Activated CD4-positive, CD25-positive, alpha-beta regulatory T cell treated with anti-CD3 and anti-CD28 coated beads, Interleukin-2, amount 50 U/mL, for 72 hours (primary cell): ENCODE data around the gene DIAPH3.

Experiments used
- DNase-seq: peaks from one replicate; pipeline ENCODE4 v3.0.0; 2021

DIAPH3 gene

DNA sequence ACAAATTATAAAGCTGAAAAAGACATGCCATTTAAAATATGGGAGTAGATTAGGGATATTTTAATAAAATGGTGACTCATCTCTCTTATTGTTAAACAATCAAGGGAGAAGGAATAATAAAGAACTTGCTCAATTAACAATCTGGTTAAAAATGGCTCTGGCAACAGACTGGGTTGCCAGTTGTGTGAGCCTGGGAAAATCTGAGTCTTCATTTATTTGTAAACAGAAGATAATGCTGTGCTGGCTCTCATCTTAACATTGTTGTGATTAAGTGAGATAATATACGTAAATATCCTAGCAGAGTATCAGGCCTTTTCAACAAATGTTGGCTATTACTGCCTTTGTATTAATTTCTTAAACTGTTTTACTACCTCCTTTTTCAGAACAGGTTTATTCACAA, 453.3 kb downstream of the DIAPH3 start:
- DNase-seq = no peak

DNA sequence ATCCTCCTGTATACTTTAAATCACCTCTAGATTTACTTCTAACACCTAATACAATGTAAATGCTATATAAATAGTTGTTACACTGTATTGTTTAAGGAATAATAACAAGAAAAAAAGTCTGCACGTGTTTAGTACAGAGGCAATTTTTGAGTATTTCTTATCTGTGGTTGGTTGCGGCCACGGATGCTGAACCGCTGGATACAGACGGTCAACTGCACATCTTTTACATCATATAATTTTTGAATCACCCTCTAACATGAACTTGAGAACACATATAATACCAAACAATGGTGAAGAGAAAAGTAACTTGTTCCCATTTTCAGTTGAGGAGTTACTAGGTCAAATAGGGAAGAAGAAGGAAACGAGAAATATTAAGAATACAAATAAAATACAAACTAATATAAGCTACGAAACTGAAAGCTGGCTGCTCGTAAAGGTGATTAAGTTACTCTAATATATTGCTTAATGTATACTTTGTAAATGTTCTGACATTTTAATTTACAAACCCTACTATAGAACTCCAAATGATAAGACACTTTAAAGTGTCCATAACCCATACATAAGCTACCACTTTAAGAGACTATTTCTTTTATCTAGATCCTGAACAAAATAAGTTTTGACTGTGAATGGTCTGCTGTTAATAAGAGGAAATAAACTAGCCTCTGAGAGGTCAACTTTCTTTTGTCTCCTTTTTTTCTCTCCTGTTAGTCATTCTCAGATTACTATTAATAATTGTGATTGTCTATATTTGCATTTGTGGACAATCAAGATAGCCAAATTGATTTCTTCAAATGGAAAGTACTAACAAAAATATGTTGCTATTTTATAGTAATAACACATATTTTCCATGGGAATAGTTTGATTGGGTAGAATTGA, 457.4 kb downstream of the DIAPH3 start:
- no peak for DNase-seq

DNA sequence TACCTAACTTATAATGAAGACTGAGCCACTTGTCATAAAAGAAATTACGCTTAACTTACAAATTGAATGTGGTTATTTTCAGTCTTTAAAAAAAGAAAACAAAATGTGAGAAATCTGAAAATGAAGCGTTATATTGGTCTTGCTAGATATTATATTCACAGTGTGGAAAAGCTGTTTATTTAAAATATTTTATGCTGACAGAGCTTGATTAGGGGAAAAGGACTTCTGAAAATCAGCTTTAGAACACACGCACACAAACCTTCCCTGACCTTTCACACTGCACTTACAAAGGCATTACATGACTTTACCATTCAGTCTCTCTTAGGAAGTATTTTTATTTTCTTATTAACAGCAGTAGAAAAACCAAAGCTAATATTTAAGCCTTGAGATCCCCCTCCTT, 461.5 kb downstream of the DIAPH3 start:
- DNase-seq = no peak

DNA sequence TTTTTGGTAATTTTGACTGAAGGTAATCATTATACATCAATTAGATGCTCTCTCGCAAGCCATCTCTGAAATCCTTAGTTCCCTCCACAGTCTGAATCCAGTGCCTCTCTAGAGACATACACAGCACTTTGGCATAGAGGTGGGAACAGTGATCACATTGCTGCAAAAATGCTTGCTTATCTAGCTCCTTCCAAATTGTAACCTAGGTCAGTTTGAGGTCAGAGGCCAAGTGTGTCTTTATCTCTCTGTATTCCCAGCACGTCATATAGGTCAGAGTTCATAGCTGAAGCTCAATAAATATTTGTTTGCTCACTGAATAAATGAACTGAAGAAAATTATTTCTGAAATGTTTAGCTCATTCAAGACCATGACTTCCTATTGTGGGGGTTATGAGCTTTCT, 462.5 kb downstream of the DIAPH3 start:
- DNase-seq = no peak

DNA sequence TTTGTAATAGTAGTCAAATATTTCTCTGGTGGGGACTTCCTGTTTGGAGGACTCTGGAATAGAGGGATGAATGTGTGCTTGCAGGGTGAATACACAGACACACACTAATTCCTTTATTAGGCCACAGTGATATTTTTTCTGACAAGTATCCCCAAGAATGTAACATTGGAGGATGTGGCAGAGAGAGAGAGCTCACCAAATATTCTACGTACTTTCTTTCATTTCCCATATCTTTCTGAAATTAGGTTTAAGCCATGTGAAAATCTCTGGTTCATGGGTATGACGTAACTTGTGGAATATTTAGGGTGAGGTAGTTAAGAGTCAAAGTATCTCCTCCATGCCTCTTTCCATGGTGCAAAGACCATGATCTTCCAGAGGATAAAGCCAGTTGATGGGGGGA, 463.4 kb downstream of the DIAPH3 start:
- DNase-seq = no peak

DNA sequence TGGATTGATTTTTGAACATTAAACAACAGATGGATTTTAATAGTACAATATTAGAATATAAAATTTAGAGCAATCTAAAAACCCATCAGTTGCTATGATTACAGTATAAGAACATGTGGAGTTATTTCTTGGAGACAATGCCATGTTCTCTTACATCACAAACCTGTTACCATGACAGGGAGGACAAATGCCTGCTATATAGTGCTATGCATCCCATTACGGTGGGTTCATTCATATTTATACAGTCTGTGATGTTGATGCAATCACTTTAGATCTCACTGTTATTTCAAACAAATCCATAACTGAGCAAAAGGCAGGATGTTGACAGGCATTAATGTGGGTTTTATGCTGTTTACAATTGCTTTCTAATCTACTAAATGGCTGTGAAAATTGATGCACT, 467.5 kb downstream of the DIAPH3 start:
- no peak for DNase-seq

DNA sequence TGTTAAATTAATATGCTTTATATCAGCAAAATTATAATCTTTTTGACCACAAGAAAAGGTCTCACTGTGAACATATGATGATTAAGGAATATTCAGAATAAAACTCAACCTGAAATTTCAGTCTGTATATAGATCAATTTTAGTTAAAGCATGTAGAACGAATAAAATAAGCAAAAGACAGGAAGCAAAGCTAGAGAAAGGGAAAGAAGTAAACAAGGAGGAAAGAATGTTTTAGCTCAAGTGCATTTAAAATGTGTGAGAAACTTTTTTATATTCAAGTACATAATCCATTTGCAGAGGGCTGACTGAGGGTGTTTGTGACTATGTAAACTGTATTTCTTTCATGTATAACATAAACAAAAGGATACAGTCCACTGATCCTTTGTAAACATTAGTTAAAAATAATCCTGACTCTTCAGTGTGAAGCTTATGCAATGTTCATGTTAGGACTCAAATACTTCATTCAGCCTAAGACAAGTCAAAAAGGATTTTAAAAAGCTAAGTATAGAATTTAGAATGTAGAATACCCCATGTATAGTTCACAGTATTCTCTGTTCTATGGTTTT, 472.1 kb downstream of the DIAPH3 start:
- DNase-seq = no peak

DNA sequence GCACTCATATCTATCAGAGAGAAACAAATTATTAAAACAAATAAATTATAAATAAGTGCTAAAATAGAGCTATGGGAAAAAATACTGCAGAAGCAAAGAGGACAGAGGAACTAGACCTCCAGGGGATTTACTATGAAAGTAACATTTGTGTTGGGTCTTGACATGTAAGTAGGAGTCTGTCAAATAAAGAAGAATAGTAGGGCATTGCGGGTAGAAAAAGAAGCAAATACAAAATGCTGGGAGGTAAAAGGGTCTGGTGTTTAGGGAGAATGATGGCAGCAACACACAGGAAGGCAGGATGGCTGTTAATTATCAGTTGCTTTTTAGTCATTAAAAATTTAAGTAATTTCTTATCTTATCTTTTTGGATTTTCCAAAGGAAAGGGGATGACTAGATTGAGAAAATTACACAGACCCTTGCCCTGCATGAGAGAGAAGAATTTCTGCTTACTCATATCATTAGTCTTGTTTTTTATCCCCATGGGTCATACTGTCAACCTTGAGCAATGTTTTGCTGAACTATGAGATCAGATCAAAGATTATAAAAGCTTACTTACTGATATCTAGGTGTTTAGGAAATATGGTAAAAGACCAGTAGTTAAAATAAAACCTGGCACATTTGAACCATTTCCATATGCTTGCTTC, 472.7 kb downstream of the DIAPH3 start:
- no peak for DNase-seq

DNA sequence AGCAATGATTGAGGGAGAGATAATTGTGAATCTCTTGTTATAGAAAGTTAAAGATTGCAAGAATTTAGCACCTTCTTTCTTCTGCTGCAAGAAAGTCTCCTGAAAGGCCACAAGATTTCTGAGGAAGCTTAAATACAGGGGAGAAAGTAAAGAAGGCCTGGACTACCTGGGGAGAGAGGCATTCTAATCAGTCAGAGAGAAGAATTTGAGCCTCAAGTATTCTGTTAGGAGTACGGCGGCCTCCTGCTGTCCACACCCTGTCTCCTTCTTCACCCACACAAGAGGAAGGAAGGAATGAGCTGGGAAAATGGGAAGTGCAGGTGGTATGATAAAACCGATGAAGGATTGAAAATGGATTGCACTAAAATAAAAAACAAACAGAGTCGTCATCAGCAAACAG, 474.7 kb downstream of the DIAPH3 start:
- DNase-seq = no peak

DNA sequence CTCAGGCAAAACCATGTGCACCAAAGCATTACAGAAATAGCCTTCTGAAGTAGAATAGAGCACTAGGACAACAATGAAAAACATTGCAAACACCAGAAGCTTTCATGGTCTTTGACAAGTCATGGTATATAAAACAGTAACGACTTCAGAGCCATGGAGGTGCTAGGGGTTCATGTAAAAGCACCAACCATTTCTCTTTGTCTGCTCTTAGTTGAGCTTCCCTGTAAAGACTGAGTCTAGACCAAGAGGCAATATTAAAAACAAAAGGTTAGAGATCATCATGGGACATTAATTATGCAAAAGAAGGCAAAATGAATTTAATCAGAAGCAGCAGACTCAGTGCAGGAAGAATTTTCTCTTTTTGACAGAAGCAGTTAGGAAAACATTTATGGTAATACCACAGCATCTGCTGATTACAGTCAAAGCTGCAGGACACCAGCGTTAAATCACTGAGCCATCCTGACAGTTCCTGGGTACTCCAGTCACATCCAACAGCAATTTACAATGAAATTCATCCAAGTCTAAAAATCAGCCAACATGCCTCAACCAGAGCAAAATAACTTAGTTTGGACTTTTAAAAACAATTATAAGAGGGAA, 476.8 kb downstream of the DIAPH3 start:
- DNase-seq = no peak

DNA sequence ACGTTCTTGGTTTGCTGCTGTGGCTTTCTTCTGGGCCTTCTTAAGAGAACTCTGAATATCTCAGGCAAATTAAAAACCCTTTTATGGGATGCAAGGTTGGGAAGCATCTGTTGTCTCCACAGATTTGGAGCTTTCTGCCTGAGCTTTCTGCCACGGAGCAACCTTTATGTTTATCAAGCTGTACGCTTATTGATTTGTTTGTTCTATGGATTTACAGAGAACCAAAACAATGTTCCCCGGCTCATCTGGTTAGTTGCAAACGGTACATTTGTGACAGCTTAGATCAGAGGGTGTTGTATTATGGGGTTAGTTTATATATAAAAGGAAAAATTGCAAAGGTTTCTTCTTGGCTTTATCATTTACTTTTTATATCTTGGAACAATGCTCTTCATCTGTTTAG, 479.6 kb downstream of the DIAPH3 start:
- DNase-seq = no peak

DNA sequence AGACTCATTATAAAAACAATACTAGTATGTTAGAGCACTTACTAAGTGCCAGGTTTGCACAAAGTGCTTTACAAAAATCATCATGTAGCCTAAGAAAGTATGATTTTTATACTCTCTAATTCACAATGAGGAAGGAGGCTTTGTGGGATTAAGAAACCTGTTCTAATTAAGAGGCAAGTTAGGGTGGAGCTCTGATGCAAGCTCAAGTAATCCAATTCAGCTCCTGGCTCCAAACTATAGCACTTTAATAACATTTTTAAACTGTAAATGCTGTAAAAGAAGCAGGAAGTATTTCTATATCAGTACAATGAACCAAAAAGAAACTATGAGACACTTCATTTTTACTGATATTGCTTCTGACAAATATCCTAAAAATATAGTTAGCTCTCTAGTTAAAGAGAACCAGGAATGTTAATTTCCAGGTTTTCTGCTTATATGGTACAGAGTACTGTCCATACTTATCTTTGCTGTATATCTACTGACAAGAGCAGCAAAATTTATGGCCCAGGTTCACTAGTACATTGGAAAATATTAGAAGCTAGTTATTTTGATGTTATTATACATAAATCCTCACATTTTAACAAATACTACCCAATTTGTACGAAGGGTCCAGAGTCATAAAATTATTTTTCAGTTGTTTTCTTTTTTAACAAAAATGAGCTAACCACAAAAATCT, 482.0 kb downstream of the DIAPH3 start:
- no peak for DNase-seq

DNA sequence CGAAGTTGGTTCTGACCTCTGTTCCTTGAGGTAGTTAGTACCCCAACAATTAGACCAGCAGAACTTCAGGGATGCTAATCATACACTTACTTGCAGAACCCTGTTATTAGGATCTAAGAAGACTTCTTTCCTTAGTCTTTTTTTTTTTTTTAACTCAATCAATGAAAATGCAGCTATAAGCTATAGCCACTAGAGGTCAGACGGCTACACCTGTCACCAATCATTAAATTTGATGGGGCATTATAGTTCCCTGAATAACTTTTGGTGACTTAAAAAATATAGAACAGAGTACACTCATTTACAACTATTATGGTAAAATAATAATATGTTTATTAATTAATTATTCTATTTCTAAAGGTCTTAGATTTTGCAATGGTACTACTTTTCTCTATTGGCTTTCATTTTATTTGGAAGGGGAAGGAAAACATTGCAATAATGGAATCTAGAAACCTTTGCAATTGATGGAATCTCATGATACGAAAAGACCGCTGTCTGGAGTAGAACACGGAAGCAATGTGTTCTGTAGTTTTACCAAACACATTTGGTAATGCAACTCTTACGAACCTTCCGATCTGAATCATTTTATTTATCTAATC, 483.2 kb downstream of the DIAPH3 start:
- DNase-seq = no peak

DNA sequence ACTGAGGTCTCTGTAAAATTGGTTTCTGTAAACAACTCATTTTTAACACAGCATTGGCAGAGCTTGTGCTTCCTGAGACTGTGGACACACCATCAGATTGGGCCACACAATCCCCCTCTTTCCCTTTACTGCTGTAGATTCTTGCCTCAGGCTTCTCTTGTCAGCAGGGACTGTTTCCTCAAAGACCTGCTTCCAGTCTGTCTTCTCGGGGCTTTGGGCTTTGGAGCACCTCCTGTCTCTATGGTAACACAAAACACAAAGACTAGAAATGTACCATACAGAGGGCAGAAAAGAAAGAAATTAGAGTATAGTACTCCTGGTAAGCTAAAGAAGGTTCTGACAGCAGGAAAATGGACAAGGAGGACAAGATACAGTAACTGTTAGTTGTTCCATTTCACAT, 484.5 kb downstream of the DIAPH3 start:
- DNase-seq = no peak

DNA sequence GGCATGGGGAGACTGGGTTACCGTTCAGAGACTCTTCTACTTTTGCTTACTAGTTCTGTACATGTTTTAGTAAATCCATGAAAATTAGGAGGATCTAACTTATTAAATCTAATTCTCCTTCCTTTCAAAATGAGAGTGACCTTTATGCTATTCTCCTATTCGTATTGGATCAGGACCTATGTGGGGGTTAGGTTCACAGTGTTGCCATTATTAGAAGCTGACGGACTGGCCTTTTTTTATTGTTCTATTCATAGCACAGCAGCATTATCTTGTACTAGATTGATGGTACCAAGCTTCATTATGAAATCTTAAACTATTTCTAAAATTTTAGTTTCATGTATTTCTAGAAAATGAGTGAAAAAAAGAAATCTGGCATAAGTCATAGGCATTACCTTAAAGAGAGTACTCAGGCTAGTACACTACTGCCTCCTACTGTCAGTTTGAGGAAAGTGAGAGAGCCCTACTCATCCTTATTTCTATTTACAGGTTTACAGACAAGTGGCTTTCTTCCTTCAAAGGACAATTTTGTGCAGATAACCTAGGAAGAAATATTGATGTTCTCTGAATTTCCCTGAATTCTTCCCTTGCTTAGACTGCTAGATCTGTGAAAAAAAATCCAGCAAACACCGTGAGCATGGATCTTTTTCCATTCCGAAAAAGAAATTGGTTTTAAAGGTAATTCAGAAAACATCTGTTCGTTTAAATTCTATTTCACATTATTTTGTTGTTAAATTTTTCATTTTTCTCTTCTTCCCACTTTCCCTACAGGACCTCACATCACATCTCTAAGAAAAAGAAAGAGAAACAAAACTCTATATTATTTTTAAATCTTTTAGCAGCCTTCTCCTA, 485.5 kb downstream of the DIAPH3 start:
- DNase-seq = no peak

DNA sequence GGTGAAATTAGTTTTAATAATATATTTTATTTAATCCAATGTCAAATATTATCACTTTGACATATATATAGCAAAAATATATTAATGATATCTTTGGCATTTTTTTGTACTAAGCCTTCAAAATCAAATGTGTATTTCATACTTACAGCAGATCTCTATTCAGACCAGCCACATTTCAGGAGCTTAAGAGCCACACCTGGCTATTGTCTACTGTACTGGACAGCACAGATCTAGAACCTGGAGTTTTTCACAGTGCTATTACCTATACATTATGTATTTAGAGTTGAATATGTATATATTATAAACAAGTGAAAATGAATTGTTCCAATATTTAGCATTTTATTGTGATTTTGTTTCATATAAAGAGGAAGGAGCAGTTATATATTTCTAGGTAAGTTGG, 486.3 kb downstream of the DIAPH3 start:
- DNase-seq = no peak

DNA sequence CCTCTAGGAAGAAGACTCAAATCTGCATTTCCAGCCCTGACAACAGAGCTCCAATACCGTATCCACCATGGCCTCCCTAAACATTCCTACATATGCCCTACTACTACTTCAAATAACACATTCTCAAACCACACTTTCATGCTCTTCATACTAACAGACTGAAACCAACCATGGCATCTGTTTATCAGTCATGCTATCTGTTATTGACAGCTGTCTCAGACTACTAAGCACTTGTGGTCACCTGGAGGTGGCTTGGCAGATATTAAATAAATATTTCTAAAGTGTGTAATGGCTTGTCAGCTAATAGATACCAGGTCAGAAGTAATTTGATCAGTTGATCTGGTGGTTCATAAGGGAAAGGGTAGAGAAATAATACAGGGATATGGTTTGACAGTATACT, 489.1 kb downstream of the DIAPH3 start:
- DNase-seq = no peak

DNA sequence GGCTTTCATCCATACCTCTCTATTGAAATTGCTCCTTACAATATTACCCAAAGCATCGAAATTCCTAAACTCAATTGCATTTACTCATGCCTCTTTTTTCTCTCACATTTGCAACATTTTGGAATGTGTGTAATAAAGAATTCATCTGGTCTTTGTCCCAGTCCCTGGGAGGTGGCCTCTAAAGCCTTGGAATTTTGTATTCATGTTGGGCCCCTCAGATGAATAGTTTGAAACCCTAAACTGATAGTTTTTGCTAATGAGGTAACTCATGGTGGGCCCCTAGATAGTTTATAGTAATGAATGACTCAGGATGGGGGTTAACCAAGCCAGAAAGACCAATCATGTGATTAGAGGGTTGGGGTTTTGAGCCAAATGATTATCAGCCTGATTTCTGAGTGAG, 490.4 kb downstream of the DIAPH3 start:
- DNase-seq = no peak

DNA sequence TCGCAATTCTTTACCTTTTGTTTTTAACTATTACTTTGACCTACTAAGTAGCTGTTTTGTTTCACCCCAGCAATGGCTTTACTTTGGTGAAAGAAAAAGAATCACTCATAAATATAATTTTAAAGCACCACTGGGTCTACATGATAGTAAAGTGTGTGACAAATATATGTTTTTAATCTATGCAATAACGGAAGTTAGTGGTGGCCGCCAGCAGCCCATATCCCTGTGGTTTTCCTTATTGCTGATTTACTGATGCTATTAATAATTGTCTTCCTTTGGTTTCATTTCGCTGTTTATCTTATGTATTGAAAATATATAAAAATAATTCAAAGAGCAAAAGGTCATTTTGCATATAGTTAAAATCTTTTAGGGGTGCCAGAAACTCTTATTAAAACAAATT, 491.3 kb downstream of the DIAPH3 start:
- DNase-seq = no peak

DNA sequence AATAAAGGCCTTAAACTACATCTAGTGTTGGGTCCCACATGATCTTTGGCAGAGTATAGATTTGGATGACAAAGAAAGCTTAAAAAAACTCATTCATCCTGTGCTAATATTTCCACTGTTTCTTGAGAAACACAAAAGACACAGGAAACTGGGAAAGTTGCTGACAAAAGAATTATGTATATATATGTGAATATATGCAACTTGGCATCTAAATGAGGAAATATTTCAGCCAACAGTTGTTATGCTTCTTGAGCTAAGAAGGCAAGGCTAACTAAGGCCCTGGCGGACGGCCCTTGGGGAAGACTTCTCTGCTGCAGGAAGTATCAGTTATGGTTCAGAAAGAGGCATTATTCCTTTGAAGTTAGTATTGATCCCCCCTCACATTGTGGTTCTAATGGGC, 491.8 kb downstream of the DIAPH3 start:
- DNase-seq = no peak

DNA sequence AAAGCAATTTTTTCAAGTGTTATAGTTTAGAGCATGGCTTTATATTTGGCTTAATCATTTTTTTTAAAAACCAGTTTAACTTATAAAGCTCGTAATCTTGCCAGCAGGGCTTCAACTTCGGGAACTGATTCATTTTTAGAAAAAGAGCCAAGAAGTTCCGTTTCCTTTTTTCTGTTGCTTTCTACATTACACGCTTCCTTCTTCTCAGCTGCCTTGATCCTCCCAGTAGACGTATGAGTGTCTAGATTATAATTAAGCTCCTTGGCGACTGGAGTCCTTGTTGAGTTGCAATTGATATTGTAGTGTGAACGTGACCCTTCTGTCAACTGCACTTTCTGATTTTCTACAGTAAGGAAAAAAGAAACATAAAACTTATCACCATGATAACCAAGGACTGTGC, 497.2 kb downstream of the DIAPH3 start:
- DNase-seq = no peak

DNA sequence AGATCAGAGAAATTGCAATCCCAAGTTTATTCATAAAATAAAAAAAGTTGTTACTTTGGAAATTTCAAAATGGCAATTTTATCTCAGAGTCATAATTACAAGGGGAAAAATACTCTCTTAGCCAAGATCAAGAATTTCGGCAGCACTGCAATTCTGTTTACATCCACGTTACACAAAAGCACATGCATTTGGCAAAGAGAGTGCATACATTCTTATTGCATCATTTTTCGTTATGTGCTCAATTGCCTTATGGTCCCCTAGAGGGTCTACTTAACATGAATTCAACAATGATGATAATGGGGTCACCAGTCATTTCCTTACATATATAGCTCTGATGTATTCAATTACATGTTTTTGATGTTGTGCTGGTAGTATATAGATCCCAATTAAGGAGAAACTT, 498.0 kb downstream of the DIAPH3 start:
- no peak for DNase-seq
